Stimulated activated CD8-positive, alpha-beta memory T cell treated with anti-CD3 and anti-CD28 coated beads, Interleukin-12 subunit alpha, Interleukin-12 subunit beta, amount 100 ng/mL, for 24 hours (primary cell): Measurements from ENCODE around the gene ERCC1.
A peak's percentile ranks its signal among the peaks of the same experiment; 100 is the strongest.
"Not testable (repeated sequence)": the region's sequence is repeated elsewhere in the genome, so short reads cannot be mapped to it uniquely, and the experiment has no call there.

Source experiments
- DNase-seq: peaks from one replicate; pipeline ENCODE4 v3.0.0-alpha.2; 2020; ENCODE audit errors: extremely low read depth

The ERCC1 gene

GRCh38 chr19:45429896-45430295 is 6.2 kb upstream of the ERCC1 start:
- DNase-seq, result not testable (repeated sequence)

DNA sequence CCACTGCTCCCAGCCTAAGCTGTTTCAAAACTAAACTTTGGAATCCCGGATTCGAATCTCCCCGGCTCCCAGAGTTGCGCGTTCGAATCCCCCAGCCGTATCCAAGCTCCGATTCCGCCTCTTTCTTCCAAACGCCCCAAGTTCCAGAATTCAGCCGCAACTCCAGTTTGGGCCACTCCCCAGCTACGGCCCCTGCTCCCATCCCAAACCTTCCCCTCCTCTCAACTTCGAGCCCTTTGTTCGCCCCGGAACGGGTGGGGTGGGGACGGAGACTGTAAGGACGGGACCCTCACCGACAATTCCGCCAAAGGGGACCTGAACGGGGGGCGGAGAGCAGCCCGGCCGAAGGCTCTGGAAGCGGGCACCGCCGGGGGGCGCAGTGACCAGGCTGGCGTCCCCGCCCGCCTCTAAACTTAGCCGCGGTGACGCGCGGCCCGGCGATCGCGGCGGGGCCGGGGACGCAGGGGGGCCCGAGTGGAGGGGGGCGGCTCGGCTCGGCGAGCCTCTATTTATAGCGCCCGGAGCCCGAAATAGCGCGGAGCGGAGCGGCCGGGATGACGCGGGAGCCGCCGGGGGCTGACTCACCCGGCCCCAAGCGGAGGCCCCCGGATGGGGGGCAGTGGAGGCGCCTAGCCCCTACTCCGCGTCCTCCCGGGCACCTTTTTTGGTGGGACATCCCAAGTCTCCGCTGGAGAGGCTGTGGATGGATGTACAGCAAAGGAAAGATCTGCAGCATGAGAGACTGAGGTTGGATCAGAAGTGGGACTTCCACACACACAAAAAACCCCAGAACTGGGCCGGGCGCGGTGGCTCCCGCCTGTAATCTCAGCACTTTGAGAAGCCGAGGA is 4.9 kb upstream of the ERCC1 start:
- no peak for DNase-seq

GRCh38 chr19:45424191-45425058 is 708 bp upstream of the ERCC1 start:
- no peak for DNase-seq

GRCh38 chr19:45423033-45423588 is 606 bp downstream of the ERCC1 start:
- DNase-seq, result peak; percentile 69

GRCh38 chr19:45421947-45422498 is 1.7 kb downstream of the ERCC1 start:
- no peak for DNase-seq

DNA sequence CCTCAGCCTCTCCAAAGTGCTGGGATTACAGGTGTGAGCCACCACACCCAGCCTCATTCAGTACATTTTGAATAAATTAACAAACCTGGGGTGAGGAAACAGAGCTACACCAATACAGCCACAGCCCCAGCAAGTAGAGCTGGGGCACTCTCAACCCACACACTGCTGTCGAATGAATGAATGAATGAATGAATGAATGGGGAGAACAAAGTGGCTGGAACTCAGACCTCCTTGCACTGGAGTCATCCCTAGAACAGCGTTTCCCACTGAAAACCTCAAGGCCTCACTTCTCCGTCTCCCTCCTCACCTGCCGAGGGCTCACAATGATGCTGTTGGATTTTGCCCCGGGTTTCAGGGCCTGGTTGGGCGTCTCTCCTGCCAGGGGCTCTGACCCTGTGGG is 2.8 kb downstream of the ERCC1 start:
- DNase-seq, result no peak

DNA sequence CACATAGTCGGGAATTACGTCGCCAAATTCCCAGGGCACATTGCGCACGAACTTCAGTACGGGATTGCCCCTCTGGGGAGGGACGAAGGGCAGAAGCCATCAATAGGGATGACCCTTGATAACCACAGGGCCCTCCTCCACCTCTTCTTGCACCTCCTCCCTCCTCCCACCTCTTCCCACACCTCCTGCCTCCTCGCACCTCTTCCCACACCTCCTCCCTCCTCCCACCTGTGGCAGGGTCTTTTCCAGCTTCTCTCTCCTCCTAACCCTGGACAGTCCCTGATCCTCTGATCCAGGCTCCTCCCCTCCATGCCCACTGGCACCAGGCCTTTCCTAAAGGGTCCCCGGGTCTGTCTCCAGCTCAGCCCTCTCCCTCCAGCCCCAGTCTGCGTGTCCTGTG is 3.4 kb downstream of the ERCC1 start:
- no peak for DNase-seq

DNA sequence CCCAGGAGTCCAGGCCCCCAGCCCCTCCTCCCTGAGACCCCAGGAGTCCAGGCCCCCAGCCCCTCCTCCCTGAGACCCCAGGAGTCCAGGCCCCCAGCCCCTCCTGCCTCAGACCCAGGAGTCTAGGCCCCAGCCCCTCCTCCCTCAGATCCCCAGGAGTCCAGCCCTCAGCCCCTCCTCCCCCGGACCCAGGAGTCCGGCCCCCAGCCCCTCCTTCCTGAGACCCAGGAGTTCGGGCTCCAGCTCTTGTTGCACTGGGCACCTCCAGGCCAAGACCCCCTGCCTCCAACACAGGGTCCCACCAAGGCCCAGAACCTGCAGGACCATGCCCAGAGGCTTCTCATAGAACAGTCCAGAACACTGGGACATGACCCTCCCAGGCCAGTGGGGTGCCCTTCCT is 3.8 kb downstream of the ERCC1 start:
- no peak for DNase-seq

DNA sequence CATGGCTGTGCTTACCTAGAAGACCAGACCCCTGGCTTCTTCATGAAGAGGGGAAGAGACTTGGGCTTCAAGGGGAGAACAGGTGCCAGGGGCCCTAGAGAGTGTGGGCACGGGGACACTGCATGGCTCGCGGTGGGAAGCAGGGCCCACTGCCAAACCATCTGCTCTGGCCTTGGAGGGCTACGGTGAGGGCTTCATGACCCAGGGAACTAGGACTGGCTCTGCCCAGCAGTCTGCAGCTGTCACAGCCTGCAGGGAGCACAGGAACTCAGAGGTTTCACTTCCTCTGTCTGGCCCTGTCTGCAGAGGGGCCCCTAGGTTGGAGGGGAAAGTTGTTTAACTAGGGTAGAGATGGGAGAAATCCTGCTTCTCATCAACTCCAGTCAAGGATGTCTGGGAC is 4.3 kb downstream of the ERCC1 start:
- DNase-seq, result no peak

- no peak for DNase-seq
Observed at GRCh38 chr19:45418802-45419201, 4.9 kb downstream of the ERCC1 start.

DNA sequence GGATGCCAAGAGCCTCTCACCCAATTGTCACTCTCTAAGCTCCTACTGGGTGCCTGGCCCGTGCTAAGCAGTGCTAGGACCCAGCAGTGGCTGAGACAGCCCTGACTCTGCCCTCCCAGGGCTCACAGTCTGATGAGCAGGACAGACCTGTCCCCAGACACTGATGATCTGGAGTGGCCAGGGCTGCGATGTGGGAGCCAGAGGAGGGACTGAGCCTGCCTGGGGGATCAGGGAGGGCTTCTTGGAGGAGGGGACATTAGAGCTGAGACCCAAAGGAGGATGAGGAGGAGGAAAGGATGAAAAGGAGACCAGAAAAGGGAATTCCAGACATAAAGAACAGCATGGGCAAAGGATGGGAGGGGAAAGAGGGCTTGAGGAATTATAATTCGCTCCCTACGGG is 6.6 kb downstream of the ERCC1 start:
- no peak for DNase-seq

GRCh38 chr19:45414468-45414867 is 9.2 kb downstream of the ERCC1 start:
- no peak for DNase-seq

GRCh38 chr19:45413497-45413896 is 10.2 kb downstream of the ERCC1 start:
- DNase-seq, result no peak

DNA sequence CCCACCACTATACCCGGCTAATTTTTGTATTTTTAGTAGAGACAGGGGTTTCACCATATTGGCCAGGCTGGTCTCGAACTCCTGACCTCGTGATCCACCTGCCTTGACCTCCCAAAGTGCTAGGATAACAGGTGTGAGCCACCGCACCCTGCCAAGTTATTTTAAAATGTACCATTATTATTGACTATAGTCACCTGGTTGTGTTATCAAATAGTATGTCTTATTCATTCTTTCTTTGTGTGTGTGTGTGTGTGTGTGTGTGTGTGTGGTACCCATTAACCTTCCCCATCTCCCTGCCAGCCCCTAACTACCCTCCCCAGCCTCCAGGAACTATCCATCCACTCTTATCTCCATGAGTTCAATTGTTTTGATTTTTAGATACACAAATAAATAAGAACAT is 13.4 kb downstream of the ERCC1 start:
- not testable (repeated sequence) for DNase-seq

DNA sequence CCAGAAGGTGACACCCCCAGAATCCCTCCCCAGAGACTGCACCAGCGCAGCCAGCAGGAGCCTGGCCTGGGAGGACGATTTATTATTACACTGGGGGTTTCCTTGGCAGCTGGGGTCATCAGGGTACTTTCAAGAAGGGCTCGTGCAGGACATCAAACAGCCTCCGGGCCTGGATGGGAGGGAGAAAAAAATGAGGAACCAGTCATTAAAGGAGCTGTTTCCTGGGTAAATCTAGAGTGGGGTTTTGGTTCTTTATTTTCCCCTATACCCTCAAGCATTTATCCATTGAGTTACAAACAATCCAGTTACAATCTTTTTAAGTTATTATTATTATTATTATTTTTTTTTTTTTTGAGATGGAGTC is 14.2 kb downstream of the ERCC1 start:
- DNase-seq, result no peak

- no peak for DNase-seq
Observed at GRCh38 chr19:45408830-45409556, 14.7 kb downstream of the ERCC1 start.

- DNase-seq, result no peak
Observed at GRCh38 chr19:45408121-45408520, 15.6 kb downstream of the ERCC1 start.

DNA sequence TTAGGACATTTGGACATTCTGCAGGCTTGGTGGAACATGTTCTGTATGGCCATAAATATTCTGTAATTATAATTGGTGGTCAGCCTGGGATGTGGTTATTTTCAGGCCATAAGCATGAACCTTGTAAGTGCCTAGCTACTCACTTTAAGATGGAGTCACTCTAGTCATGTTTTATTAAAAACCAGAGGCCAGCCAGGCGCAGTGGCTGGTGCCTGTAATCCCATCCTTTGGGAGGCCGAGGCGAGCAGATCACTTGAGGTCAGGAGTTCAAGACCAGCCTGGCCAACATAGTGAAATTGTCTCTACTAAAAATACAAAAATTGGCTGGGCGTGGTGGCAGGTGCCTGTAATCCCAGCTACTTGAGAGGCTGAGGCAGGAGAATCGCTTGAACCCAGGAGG is 16.1 kb downstream of the ERCC1 start:
- not testable (repeated sequence) for DNase-seq

DNA sequence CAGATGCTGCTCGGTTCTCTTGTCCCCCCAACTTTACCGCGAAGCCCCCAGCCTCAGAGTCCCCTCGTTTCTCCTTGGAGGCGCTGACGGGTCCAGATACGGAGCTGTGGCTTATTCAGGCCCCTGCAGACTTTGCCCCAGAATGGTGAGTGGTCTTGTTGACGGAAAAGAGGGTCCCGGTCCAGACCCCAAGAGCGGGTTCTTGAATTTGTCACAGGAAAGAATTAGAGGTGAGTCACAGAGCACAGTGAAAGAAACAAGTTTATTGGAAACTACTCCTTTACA is 16.7 kb downstream of the ERCC1 start:
- no peak for DNase-seq

GRCh38 chr19:45406226-45407090 is 17.3 kb downstream of the ERCC1 start, which contains the start of gene POLR1G:
POLR1G (plus strand) TSS chr19:45406644; CDS start chr19:45406697, 53 bp downstream.
- DNase-seq, result peak; percentile 63
